Activated CD8-positive, alpha-beta memory T cell treated with anti-CD3 and anti-CD28 coated beads, Interleukin-2, amount 50 U/mL, for 24 hours (primary cell): ENCODE data around the gene FERMT3.

ENCODE experiments used
- DNase-seq: peaks from one replicate; pipeline ENCODE4 v3.0.0-alpha.2; 2020; ENCODE audit errors: extremely low read depth

Gene FERMT3

DNA sequence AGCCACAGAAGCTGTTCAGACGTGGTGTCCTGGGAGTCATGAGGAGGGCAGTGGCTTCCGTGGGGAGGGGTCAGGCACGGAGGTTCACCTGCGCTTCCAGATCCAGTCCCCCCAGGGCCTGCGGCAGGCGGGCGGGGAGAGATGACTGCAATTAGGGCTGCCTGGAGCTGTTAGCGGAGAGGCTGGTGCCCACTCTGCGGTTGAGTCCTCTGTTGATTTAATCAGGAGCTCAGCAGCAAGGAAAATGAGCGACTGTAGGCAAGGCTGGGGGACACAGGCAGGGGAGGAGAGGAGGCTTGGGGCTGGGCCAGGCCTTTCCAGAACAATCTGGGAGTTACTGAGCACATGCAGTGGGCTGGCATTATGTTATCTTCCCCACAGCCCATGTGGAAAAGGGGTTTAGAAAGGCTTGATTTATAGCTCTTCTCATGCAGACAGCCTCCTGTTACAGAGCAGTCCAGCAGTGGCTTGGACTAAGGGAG lies 57.9 kb downstream of the FERMT3 start:
- DNase-seq, result no peak

DNA sequence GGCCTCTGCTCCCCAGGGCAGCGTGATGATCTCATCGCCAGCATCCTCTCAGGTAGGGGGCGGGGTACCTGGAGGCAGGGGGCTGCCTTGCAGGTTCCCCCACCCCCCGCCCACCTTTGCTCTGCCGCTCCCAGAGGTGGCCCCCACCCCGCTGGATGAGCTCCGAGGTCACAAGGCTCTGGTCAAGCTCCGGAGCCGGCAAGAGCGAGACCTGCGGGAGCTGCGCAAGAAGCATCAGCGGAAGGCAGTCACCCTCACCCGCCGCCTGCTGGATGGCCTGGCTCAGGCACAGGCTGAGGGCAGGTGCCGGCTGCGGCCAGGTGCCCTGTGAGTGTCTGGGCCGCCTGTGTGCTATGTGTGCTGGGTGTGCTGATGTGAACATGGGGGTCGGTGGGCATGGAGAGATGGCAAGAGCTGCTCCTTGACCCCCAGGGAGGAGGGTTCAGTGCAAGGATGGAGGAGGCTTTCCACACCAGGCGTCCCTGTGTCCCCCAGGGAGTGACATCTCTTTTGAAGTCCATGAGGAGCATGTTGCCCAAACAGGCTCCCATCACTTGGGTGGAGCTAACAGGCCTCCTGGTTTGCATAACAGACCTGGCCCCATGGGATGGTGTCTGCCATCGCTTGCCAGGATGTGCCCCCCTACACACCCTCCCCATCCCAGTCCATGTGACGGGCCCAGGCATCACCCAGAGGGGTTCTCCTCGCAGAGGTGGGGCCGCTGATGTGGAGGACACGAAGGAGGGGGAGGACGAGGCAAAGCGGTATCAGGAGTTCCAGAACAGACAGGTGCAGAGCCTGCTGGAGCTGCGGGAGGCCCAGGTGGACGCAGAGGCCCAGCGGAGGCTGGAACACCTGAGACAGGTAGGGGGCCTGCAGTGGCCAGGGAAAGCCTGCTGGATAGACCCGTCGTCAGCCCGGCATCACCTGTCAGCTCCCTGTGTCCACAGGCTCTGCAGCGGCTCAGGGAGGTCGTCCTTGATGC lies 58.9 kb downstream of the FERMT3 start:
- DNase-seq, result no peak

GRCh38 chr11:64266339-64266738 lies 59.8 kb downstream of the FERMT3 start:
- DNase-seq, result no peak

GRCh38 chr11:64267207-64267945 lies 60.9 kb downstream of the FERMT3 start:
- no peak for DNase-seq

DNA sequence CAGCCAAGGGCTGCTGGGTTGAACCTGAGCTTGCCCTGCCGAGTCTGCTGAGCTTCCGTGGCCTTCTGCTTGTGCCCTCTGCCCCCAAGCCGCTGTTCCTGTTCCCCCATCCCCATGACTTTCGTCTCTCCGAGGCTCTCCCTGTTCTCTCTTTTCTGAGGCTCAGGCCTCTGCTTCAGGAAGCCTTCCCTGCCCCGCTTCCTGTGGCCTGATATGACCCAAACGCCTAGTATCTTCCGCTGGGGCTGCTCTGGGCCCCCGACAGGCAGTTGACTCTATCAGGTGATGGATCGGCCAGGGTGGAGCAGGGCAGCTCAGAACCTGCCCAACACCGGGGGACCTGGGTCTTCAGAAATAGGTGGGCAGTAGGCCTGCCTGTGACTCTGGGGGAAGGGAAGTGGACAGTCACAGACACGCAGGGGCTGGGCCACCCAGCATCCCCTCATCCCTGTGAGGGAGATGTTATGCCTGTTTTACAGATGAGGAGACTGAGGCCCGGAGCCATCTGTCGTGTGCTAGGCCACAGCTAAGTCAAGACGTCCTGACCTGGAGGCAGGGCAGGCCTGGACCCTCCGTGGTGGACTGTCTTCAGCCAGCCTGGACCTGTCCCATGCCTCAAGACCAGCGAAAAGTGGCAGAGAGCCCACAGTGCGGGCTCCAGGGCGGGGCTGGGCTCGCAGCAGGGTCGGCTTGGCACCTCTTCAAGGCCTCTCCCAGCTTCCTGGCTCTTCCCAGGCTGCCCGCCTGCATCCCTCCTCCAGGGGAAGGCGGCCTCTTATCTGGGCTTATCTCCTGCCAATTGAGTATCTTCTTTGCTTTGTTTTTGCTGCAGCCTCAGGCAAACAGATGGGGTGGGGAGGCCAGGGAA lies 61.7 kb downstream of the FERMT3 start:
- no peak for DNase-seq

- no peak for DNase-seq
These were observed 62.5 kb downstream of the FERMT3 start for GRCh38 chr11:64268893-64269539.

- DNase-seq, result peak; percentile 96
These were observed 63.2 kb downstream of the FERMT3 start for GRCh38 chr11:64269540-64270220.
